Right renal cortex interstitium (tissue), 3 donors: Measurements from ENCODE around the gene LGALS9. TPM values are rescaled to one million over a fixed set of nuclear protein-coding genes. Genes with fewer than 3 reads are reported as not detected.

Experiments
- DNase-seq, 3 donors: peaks; one replicate each; pipeline ENCODE4 v3.0.0-alpha.2; 2013; ENCODE audit warnings: low read depth in 3 of 3, low spot score in 2 of 3
- polyA plus RNA-seq, 3 donors: library from polyadenylated mRNA; unstranded; fragments of 120-200 nt; gene quantifications; one replicate each; pipeline ENCODE4 v1.2.1, GENCODE V29; 2013; ENCODE audit not compliant: insufficient read length in 3 of 3

Gene LGALS9
- 10 to 100 TPM; 12.7 to 15.8 (median 15.6) TPM for polyA plus RNA-seq

DNA sequence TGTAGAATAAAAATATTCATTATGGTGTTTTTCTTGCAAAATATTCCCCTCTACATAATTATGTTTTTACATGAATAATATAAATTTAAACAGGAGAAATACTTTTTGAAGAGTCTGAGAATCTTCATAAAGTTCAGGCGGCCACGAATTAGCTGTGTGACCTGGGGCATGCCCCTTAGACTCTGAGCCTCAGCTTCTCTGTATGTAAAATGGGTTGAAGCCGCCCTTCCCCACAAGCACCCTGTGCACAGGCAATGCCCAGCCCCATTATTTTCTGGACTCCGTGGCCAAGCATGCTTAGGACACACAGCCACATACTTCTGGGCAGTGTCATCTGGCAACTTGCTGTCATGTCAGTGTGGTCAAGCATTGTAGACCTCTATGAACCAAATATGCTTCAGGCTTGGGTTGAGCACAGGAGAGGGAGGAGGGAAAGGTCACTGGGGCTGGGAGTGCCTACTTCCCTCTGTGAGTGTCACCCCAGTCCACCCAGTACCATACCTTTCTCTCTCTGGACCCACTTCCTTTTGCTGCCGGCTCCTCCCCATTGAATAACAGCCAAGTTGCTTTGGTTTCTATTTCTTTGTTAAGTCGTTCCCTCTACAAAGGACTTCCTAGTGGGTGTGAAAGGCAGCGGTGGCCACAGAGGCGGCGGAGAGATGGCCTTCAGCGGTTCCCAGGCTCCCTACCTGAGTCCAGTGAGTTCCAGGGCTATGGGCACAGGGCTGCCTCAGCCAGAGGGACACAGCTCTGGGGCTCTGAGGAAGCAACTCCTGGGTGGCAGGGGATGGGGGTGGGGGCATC lies at the start of gene LGALS9:
TSS of gene LGALS9 (plus strand) at position 582 of the 804 bp plus-strand sequence. CDS start at position 660, 78 bp downstream.
- DNase-seq = no peak

DNA sequence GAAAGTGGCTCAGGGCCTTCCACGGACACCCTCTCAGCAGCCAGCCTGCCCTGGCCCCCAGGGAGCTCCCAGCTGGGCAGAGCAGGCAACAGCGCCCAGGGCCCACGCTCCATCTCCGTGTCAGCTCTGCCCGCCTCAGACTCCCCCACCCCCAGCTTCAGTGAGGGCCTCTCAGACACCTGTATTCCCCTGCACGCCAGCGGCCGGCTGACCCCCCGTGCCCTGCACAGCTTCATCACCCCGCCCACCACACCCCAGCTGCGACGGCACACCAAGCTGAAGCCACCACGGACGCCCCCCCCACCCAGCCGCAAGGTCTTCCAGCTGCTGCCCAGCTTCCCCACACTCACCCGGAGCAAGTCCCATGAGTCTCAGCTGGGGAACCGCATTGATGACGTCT lies 48.3 kb upstream of the LGALS9 start:
- DNase-seq = no peak

GRCh38 chr17:27585153-27585681 lies 45.8 kb upstream of the LGALS9 start:
- DNase-seq = no peak

GRCh38 chr17:27585792-27586191 lies 45.2 kb upstream of the LGALS9 start:
- no peak for DNase-seq

DNA sequence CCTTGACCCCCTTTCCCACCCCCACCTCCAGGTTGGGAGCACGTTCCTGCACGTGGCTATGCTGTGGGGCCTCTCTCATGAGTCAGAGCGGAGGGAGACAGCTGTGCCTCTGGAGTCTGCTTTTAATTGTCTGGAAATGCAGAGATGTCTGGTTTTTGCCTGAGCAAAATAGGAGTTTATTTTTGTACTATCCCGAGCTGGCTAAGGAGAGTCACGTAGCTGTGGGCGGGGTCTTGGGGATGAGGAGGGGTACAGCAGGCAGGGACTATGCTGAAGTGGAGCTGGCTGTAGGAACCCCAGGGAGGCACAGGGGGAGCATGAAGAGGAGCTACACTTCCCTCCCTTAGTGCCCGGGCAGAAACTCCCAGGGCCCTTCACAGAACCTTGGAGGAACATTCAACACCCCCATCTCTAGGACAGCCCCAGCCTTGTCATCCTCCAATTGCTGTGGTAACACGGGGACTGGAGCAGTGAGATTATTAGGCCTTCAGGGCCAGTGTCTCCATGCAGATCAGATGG lies 44.7 kb upstream of the LGALS9 start:
- no peak for DNase-seq

DNA sequence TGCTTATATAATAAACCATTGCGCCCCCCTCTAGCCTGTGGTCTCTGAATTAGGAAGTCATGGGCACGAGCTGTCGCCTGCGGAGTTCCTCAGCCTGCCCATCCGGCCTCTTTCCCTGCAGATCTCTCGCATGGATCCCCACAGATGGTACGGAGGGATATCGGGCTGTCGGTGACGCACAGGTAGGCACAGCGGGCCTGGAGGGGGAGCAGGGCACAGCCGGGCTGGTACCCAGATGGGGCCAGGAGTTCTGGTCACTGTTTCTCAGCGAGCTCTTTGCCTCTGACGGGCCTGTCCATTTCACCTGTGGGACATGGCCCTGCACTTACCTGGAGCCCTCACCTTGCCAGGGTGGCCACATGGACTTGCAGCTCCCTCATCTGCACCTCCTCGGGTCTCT lies 42.6 kb upstream of the LGALS9 start:
- DNase-seq = no peak

- no peak for DNase-seq
Observed at GRCh38 chr17:27590864-27591263, 40.1 kb upstream of the LGALS9 start.

GRCh38 chr17:27591986-27592385 lies 39.0 kb upstream of the LGALS9 start:
- no peak for DNase-seq

DNA sequence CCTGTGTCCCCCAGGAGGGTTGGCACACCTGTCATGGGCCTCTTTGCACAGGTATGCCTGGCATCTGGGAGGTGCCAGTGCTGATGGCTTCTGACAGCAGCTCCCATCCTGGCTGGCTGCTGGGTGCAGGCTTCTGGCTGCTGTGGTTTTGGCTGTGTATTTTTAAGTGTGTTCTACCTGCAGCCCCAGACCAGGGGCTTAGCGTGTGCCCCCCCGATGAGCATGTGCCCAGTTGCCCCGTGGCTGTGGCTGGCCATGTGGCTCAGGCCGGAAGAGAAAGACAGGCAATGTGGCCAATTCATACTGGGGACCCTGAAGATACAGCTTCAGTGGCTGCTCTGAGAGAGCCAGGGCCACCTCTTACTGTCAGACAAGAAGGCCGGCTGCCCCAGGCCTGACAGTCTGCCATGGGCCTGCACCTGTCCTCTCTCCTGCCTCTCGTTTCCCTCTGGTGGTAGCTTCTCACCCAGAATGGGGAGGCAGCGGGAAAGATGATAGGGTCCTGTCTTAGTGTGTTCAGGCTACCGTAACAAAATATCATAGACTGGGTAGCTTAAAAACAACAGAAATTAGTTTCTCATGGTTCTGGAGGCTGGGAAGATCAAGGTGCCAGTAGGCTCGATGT lies 37.6 kb upstream of the LGALS9 start:
- no peak for DNase-seq

DNA sequence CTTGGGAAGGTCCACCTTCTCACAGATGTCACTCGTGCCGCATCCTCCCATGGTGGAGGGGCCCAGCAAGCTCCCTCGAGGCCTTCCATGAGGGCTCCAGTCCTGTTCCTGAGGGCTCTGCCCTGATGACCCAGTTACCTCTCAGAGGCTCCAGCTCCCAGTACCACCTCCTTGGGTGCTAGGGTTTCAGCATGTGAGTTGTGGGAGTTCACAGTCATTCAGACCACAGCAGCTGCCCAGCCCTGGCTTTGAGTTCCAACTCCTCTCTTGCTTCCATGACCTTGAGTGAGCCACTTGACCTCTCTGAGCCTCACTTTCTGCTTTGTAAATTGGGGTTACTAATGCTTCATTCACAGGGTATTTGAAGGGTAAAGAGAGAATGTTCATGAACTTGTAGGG lies 37.1 kb upstream of the LGALS9 start:
- DNase-seq = no peak

DNA sequence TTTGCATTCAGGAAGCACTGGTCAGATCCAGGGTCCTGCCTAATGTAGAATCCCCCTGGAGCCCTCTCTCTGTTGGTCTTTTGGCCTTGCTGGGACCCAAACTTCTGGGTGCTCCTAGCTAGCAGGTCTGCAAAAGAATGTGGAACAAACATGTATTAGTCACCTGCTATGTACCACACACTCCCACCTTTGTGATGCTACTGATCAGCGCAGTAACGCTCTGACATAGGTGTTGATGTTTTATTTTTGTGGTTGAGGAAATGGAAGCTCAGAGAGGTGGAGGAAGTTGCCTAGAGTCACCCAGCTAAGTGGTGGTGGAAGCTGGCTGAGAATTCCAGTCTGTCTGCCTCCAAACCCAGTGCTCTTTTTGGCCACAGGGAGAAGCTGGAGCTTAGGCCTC lies 35.8 kb upstream of the LGALS9 start:
- DNase-seq = no peak

- no peak for DNase-seq
Observed at GRCh38 chr17:27596096-27596495, 34.9 kb upstream of the LGALS9 start.

DNA sequence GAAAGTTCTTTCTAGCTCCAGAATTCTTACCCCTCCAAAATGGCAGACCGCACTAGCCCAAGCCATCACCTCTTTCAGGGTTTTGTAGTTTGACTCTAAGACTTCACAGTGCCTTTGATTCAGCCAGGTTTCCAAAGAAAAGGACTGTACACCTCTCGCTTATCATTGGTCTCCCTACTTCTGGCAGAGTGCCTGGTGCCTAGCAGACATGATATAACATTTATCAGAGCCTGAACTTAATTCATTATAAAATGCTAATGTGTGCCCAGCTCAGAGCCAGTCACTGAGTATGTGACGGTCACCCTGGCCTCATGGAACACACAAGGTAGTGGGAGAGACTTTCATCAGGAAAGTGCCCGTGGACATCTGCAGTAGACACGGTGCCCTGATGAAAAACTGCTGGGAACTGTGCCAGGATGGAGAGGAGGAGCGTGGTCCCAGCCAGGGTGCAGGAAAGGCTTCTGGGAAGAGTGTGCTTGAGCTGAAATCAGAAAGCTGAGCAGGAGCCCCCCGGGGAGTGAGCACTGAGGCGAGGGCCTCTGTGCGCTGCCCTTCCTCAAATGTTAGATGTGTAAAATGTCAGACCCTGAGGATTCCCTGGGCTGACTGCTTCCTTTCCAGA lies 34.3 kb upstream of the LGALS9 start:
- DNase-seq = no peak

- DNase-seq = no peak
Observed at GRCh38 chr17:27597188-27597580, 33.8 kb upstream of the LGALS9 start.

DNA sequence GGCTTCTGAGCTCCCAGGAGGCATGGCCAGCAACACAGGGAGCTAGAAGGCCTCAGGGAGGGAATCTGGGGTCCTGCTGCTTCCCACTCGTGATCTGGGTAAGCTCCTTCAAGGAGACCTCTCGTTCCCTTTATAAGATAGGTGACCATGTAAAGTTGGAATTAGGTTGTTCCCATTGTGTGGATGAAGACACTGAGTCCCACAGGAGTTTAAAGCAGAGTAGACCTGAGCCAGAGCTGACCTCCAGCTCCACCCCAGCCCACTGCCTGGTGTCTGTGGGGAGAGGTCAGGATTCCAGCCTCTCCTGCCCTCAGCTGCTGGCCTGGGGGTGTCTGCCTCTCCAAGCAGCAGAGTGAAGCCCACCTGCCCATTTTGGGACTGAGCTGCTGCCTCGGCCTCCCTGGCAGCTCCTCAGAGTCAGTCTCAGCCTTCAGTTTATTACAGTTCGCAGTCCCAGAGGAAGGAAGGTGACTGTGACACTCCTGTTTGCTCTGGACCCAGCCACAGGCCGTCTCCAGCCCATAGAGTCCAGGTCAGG lies 33.1 kb upstream of the LGALS9 start:
- no peak for DNase-seq

GRCh38 chr17:27598337-27599050 lies 32.5 kb upstream of the LGALS9 start:
- DNase-seq = no peak

GRCh38 chr17:27600471-27600870 lies 30.5 kb upstream of the LGALS9 start:
- DNase-seq = no peak

- peak; percentile 55 to 77 (median 72) for DNase-seq
Observed at GRCh38 chr17:27601069-27601974, 29.7 kb upstream of the LGALS9 start.

GRCh38 chr17:27601975-27602302 lies 29.0 kb upstream of the LGALS9 start:
- DNase-seq = no peak
